Stimulated activated CD4-positive, alpha-beta T cell treated with anti-CD3 and anti-CD28 coated beads, Interleukin-1b, Interleukin-23, amount 100 ng/mL, for 1 hour (primary cell): ENCODE data around the gene TCEAL2.
"Not testable (repeated sequence)": the region's sequence is repeated elsewhere in the genome, so short reads cannot be mapped to it uniquely, and the experiment has no call there.

Experiments
- DNase-seq, 2 donors: peaks; one replicate each; pipeline ENCODE4 v3.0.0-alpha.2; 2020; ENCODE audit warnings: low read depth in 2 of 2

TCEAL2 gene

DNA sequence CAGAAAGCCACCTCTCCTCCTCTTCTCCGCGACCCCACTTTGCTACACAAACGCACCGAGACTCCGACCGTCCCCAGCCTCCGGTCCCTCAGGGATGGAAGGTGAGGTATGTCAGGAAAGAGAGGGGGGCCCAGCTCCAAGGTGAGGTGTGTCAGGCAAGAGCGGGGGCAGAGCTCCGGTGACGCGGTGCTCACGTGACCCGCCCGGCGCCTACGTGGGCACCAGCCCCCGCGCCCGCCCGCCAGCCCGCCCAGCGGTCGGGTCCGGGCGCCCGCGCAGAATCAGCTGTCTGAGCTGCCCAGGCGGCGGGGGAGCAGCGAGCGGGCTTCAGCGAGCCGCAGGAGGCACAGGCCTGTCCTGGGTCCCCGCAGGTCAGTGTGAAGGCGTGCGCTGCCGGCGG is at the start of gene TCEAL2:
TSS of gene TCEAL2 (plus strand) at position 244 of the 400 bp plus-strand sequence. CDS start 1,152 bp downstream, outside the sequence.
- DNase-seq = not testable (repeated sequence)

- DNase-seq = no peak
Observed at GRCh38 chrX:102077426-102077825, 48.1 kb upstream of the TCEAL2 start.

GRCh38 chrX:102085706-102086105 is 39.8 kb upstream of the TCEAL2 start:
- no peak for DNase-seq

- DNase-seq = no peak
Observed at GRCh38 chrX:102113367-102113766, 12.1 kb upstream of the TCEAL2 start.

DNA sequence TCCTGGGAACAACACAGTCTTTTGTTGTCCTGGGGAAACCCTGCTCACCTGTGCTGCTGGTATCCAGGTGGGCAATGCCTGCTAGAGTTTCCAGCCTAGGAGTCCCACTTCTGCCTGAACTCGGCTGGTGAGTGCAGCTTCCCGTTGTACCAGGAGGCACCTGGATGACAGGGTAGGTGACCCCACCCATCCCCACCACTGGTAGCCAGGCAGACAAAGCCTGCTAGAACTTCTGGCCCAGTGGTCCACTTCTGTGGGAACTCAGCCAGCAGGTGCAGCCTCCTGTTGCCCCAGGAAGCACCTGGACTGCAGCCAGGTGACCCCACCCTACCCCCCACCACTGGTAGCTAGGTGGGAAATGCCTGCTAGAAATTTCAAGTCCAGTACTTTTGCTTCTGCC is 9.7 kb upstream of the TCEAL2 start:
- DNase-seq = no peak

DNA sequence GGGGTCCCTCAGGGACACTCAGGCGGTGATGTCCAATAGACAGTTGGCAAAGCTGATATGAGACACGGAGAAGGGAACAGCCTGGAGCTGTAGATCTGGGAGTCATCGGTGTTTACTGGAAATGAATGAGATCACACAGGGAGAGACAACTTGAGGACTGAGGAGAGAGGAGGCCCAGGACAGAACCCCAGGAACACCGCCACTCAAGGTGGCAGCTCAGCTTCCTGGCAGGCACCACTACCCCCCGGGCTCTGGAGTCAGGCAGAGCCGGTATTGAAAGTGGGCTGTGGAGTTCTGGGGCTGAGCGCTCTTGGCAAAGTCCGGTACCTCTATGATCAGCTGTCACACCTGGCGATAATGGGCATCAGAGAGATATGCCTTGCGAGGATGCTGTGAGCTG is 465 bp upstream of the TCEAL2 start:
- not testable (repeated sequence) for DNase-seq

DNA sequence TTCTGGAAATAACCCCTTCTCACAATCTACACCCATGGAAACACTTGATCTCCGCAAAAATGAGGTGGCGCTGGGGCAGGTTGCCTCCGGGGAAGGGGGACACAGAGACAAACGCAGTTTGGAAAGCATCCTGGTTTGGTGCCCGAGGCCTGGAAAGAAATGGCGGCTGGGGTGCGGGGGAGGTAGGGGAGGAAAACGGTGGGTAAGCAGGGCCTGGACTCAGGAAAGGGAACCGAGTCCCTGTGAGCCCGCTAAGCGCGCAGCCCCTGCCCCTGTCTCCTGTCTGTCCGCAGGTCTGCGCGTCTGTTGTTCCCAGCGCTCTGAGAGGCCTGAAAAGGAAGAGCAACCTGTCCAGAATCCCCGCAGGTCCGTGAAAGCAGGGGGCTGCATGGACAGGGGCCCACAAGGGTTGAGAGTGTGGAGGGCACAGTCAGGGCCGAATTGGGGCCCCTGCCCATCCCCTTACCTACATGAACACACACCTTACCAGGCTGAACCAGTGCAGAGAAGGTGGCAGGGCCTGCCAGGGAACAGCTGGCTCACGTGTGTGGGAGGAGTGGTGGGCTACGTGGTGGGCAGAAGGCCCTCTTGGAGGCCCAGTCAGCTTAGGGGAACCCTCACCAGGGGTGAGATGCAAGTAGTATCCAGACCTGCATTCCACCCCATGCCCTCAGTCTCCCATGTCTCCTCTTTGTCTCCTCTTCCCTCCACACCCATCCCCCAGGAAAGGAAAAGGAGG is 770 bp downstream of the TCEAL2 start:
- not testable (repeated sequence) for DNase-seq

- DNase-seq = no peak
Observed at GRCh38 chrX:102126863-102127262, 1.4 kb downstream of the TCEAL2 start.

- DNase-seq = no peak
Observed at GRCh38 chrX:102129473-102129872, 4.0 kb downstream of the TCEAL2 start.

GRCh38 chrX:102138064-102138463 is 12.6 kb downstream of the TCEAL2 start:
- DNase-seq = no peak

GRCh38 chrX:102140876-102141275 is 15.4 kb downstream of the TCEAL2 start:
- DNase-seq = not testable (repeated sequence)

DNA sequence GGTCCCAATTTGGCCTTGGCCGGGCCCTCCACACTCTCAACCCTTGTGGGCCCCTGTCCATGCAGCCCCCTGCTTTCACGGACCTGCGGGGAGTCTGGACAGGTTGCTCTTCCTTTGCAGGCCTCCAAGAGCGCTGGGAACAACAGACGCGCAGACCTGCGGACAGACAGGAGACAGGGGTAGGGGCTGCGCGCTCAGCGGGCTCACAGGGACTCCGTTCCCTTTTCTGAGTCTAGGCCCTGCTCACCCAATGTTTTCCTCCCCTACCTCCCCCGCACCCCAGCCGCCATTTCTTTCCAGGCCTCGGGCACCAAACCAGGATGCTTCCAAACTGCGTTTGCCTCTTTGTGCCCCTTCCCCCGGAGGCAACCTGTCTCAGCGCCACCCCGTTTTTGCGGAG is 16.2 kb downstream of the TCEAL2 start:
- DNase-seq = not testable (repeated sequence)

DNA sequence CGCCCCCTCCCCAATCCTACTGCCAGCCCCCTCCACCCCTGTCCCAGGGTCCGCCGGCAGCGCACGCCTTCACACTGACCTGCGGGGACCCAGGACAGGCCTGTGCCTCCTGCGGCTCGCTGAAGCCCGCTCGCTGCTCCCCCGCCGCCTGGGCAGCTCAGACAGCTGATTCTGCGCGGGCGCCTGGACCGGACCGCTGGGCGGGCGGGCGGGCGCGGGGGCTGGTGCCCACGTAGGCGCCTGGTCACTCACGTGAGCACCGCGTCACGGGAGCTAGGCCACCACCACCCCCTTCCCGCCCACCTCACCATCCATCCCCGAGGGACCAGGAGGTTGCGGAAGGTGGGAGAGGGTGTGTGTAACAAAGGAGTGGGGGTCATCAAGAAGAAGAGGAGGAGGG is 16.8 kb downstream of the TCEAL2 start, which contains the start of gene TCEAL6:
TSS of gene TCEAL6 (minus strand) at position 208 of the 400 bp plus-strand sequence.
- DNase-seq = not testable (repeated sequence)

- DNase-seq = no peak
Observed at GRCh38 chrX:102154218-102154860, 28.9 kb downstream of the TCEAL2 start.

DNA sequence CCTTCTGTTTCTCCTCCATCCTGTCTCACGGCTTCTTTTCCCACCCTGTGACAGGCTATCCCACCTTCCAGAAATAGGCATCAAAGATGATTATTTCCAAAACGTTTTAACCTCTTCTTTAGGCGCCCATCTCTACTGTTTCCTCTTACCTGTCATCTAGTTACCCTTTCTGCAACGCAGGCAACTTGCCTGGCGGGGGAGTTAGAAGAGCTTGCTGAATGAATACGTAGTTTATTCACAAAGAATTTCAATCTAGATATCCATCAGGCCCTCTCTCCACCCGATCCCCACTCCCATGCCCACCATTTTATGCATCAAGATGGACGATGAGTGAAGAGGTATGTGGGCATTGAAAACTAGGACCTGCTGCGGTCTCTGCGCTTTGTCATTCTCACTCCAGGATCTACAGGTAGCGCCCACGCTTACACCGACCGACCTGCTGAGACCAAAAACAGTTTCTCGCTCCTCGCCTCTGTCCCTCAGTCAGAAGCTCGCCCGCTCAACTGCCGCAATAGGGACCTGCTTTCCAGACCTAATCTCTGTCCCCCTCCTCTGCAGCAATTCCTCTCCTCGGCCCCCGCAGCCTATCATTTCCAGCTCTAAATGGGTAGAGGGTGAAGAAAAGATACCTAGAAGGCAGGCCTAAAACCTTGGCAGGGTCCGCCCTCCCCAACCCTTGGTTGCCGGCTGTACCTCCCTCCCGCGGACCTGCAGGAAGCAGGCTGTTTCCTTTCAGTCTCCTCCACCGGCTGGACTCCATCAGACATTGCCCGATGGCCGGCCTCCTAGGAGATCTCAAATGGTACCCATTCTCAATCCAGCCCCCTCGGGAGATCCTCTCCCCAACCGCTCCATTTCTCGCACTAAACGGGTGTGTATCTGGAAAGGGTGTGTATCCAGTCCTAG is 29.7 kb downstream of the TCEAL2 start:
- no peak for DNase-seq

DNA sequence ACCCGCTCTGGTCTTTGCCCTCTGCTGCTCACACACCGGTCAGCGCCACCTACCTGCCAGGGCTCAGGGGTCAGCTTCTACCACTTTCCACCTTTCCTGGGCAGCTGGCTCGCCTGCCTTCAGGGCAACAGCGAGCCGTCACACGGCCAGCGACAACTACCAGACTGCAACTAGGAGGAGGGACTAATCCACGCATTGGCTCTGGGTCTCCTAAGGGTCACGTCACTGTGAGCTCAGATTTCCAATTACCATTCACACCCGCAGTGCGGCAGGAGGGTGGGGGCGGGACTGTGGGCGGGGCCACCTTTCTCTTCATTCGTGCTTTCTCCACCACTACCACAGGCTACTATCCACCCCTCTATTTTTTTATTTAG is 30.3 kb downstream of the TCEAL2 start, which contains the start of gene BEX5:
TSS of gene BEX5 (minus strand) at position 172 of the 374 bp plus-strand sequence. CDS start 1,712 bp downstream, outside the sequence.
- DNase-seq = no peak
